Measurements from ENCODE around the gene CDH10.

Gene CDH10

GRCh38 chr5:24510523-24510988, 134.2 kb downstream of the CDH10 start:
- Histone ChIP-seq H3K9me3 (replicated peaks in 1 of 11) (peaks cover 0 to 5% (median 0%) of the 10 kb centered on the region in 11 experiments; a peak in 4 of 22 replicates), H3K4me1 (peaks cover 0 to 17% (median 0%) of the 10 kb centered on the region in 10 experiments; a peak in 6 of 20 replicates), H3K27ac (no peak overlapping the region), H3K4me2 (no peak overlapping the region), H3K27me3 (no peaks in the 10 kb centered on the region), H3K36me3 (no peaks in the 10 kb centered on the region), H3K4me3 (no peak overlapping the region), H4K20me1 (no peaks in the 10 kb centered on the region), H3K9ac (no peak overlapping the region)
- TF ChIP-seq Cebpa-rat (IDR thresholded peaks at IDR 0.05): no peak

GRCh38 chr5:24509943-24510342, 134.8 kb downstream of the CDH10 start:
- Histone ChIP-seq H3K9me3 (replicated peaks in 1 of 11) (no peaks in the 10 kb centered on the region), H3K9ac (no peak overlapping the region), H3K4me3 (no peak overlapping the region), H4K20me1 (no peaks in the 10 kb centered on the region), H3K27me3 (no peaks in the 10 kb centered on the region), H3K4me1 (peaks cover 0 to 17% (median 0%) of the 10 kb centered on the region in 10 experiments; a peak in 6 of 20 replicates), H3K27ac (no peak overlapping the region), H3K4me2 (no peak overlapping the region), H3K36me3 (no peaks in the 10 kb centered on the region)
- TF ChIP-seq Cebpa-rat (IDR thresholded peaks at IDR 0.05): no peak

DNA sequence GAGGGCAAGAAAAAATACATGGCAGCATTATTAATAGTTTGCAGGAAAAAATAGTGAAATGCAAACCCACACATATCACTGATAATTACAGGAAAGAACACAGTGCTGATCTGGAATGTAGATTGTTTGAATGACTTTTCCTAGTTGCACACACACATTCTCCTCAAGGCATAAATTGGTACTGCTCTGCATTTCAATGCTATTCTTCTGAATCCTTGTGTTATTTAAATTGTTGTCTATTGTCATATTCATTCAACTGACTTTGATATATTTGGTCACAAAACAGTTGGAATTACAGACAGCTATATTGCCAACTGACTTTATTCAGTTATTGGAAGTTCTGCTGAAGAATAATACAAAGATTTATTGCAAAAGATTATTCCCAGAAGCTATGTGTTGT, 139.5 kb downstream of the CDH10 start:
- no peak overlapping the region for H3K27ac ChIP-seq
- no peaks in the 10 kb centered on the region for H3K9me3 ChIP-seq (replicated peaks in 1 of 11)
- no peaks in the 10 kb centered on the region for H4K20me1 ChIP-seq
- no peak overlapping the region for H3K4me2 ChIP-seq
- H3K4me1 ChIP-seq: 0 out of 20 replicates have a peak, but pooled peaks cover 0 to 4% (median 0%) of the 10 kb centered on the region in 10 experiments
- H3K4me3 ChIP-seq: no peak overlapping the region
- no peak overlapping the region for H3K9ac ChIP-seq
- H3K36me3 ChIP-seq: no peaks in the 10 kb centered on the region
- TF ChIP-seq Cebpa-rat (IDR thresholded peaks at IDR 0.05): no peak
- H3K27me3 ChIP-seq: no peaks in the 10 kb centered on the region

DNA sequence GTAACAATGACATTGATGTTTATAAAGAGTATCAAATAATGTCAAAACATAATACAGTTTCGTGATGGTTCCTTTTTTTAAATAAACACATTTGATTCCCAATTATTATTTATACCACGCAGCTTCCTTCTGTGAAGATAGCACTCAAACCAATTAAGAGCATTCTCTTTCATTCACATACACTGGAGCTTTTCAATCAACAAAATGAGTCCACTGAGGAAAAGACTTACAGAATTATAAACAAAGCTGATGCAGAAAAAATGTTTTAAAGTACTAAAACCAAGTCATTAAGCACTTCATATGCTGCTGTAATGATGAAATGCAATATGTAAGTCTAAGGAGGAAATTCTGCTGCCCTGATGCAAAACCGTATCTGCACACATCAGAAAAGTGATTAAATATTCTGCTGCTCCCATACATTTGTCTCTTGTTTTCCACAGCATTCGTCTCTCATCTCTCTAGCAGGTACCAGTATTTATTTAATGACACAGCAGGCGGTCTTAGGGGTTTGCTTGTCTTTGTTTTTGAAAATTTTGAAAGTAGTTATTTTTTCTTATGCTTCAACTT, 147.1 kb downstream of the CDH10 start:
- no peaks in the 10 kb centered on the region for H3K36me3 ChIP-seq
- no peak for TF ChIP-seq Cebpa-rat (IDR thresholded peaks at IDR 0.05)
- H3K9ac ChIP-seq: no peak overlapping the region
- H3K4me3 ChIP-seq: no peak overlapping the region
- 0 out of 20 replicates have a peak, but pooled peaks cover 0 to 4% (median 0%) of the 10 kb centered on the region in 10 experiments for H3K4me1 ChIP-seq
- H3K27ac ChIP-seq: no peak overlapping the region
- no peaks in the 10 kb centered on the region for H3K9me3 ChIP-seq (replicated peaks in 1 of 11)
- no peak overlapping the region for H3K4me2 ChIP-seq
- no peaks in the 10 kb centered on the region for H3K27me3 ChIP-seq
- no peaks in the 10 kb centered on the region for H4K20me1 ChIP-seq

DNA sequence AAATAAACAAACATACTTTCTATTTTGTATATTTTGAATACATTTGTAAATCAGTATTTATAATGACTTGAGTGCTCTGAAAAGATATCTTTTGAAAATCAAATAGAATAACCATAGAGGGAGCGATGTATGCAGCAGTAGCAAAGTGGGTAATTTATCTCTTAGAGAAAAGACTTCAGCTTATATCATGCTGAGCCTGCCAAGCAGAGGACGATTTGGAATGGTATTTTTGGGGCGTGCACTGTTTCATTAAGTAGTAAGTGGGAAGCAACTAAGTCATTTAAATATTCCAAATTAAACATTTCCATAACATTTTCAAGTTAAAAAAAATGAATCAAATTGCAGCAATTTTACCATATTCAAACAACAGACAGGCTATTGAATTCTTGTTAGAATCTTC, 147.6 kb downstream of the CDH10 start:
- Histone ChIP-seq H3K27me3 (no peaks in the 10 kb centered on the region), H3K4me2 (no peak overlapping the region), H3K27ac (no peak overlapping the region), H4K20me1 (no peaks in the 10 kb centered on the region), H3K4me1 (0 out of 20 replicates have a peak, but pooled peaks cover 0 to 4% (median 0%) of the 10 kb centered on the region in 10 experiments), H3K36me3 (no peaks in the 10 kb centered on the region), H3K4me3 (no peak overlapping the region), H3K9ac (no peak overlapping the region), H3K9me3 (replicated peaks in 1 of 11) (no peaks in the 10 kb centered on the region)
- no peak for TF ChIP-seq Cebpa-rat (IDR thresholded peaks at IDR 0.05)

DNA sequence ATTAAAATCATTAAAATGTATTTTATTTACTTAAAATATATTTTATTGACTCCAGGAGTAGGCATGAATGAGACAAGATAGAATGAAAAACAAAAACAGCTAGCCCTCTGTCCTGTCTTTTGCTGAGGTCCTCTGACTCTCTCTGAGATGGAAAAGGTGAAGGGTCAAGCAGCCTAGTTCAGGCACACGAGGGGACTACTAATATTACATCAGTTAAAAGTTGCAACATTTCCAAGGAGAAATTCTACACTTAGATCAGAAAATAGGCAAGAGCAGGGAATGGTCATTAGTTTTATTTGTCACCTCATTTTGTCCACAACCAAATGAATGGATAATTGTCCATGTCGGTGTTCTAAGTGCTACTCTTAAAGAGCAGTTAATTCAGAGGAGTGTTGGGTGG, 148.5 kb downstream of the CDH10 start:
- no peak overlapping the region for H3K9ac ChIP-seq
- no peaks in the 10 kb centered on the region for H3K9me3 ChIP-seq (replicated peaks in 1 of 11)
- no peaks in the 10 kb centered on the region for H4K20me1 ChIP-seq
- H3K4me1 ChIP-seq: 0 out of 20 replicates have a peak, but pooled peaks cover 0 to 4% (median 0%) of the 10 kb centered on the region in 10 experiments
- H3K4me3 ChIP-seq: no peak overlapping the region
- H3K4me2 ChIP-seq: no peak overlapping the region
- no peaks in the 10 kb centered on the region for H3K27me3 ChIP-seq
- H3K36me3 ChIP-seq: no peaks in the 10 kb centered on the region
- H3K27ac ChIP-seq: no peak overlapping the region
- no peak for TF ChIP-seq Cebpa-rat (IDR thresholded peaks at IDR 0.05)

DNA sequence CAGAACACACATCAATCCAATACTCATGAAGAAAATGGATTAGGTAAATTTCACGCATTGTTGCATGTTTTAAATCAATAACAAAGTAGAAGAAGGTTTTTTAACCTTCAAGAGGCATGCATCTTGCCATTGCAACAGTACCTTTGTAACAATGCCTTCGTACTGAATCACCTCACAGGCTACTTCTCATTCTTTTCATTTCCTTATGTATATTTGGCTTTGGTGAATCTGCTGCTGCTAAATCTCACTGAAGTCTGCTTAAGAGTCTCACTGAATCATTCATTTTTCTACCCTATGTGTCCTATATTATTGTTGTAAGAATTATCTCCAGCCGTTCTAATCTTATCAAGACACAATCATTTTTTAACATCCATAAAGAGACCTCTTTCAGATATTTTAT, 152.5 kb downstream of the CDH10 start:
- Histone ChIP-seq H3K36me3 (no peaks in the 10 kb centered on the region), H3K4me2 (no peak overlapping the region), H3K9me3 (replicated peaks in 1 of 11) (no peaks in the 10 kb centered on the region), H3K9ac (no peak overlapping the region), H3K4me1 (no peaks in the 10 kb centered on the region), H4K20me1 (no peaks in the 10 kb centered on the region), H3K27ac (no peak overlapping the region), H3K4me3 (no peak overlapping the region), H3K27me3 (no peaks in the 10 kb centered on the region)
- no peak for TF ChIP-seq Cebpa-rat (IDR thresholded peaks at IDR 0.05)

- no peak overlapping the region for H3K4me3 ChIP-seq
Measured at GRCh38 chr5:24491490-24491889, 153.3 kb downstream of the CDH10 start.

DNA sequence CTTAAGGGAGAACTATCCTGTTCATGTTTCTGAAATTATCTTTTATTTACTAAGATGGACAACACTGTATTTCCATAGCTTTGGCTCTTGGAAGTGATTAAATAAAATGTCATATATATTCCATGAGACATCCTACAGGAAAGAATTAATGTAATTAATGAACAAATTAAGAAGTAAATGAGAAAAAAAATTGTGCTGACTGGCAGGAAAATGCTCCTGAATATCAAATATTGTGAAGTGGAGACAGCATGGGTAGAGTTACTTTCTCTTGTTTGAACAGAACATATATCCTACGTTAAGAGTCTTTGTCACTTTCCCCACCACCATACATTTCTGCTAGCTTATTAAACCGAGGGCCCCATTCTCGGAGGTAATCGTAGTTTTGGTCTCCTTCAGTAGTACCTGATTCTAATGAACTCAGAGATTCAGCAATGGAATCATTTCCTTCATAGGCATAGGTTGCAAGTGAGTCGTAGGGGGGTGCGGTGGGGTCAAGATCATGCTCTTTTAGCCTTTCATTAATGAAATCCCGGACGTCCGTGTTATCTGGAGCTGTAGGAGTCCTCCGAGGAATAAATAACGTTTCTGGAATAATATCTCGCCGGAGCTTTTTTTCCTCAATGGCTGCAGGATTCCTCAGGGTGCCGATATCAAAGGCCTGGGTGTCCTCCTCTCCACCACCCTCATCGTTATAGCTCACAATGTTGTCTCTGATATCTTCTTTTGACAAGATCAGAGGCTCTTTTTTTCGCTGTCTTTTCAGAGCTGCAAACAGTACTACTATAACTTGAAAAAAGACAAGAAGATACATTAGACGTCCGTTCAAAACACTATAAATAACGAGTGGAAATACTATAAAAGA, 157.2 kb downstream of the CDH10 start:
- H4K20me1 ChIP-seq: no peaks in the 10 kb centered on the region
- no peaks in the 10 kb centered on the region for H3K9me3 ChIP-seq (replicated peaks in 1 of 11)
- H3K4me1 ChIP-seq: peaks cover 0 to 10% (median 0%) of the 10 kb centered on the region in 10 experiments; a peak in 6 of 20 replicates
- H3K4me3 ChIP-seq: no peak overlapping the region
- no peak overlapping the region for H3K27ac ChIP-seq
- H3K4me2 ChIP-seq: no peak overlapping the region
- no peak overlapping the region for H3K9ac ChIP-seq
- no peak for TF ChIP-seq Cebpa-rat (IDR thresholded peaks at IDR 0.05)
- no peaks in the 10 kb centered on the region for H3K36me3 ChIP-seq
- no peaks in the 10 kb centered on the region for H3K27me3 ChIP-seq

More at GRCh38 chr5:24491490-24491889, 153.3 kb downstream of the CDH10 start:
- Histone ChIP-seq H3K27me3 (no peaks in the 10 kb centered on the region), H3K27ac (no peak overlapping the region), H3K9me3 (replicated peaks in 1 of 11) (no peaks in the 10 kb centered on the region), H3K4me2 (no peak overlapping the region), H3K36me3 (no peaks in the 10 kb centered on the region), H4K20me1 (no peaks in the 10 kb centered on the region), H3K4me1 (no peaks in the 10 kb centered on the region), H3K9ac (no peak overlapping the region)
- no peak for TF ChIP-seq Cebpa-rat (IDR thresholded peaks at IDR 0.05)

Data from BLaER1 treated with 17β-estradiol and CSF1 and Interleukin-3, amounts not matched to agents 10 nM and 100 nM (cell line).